H1 (cell line): ENCODE data around the gene EMC6. TPM values are rescaled to one million over a fixed set of nuclear protein-coding genes. Genes with fewer than 3 reads are reported as not detected.

Experiments used
- ASH2L ChIP-seq: fragments of 200-600, 300-600 bp; sonication (generic); IDR thresholded peaks from one replicate; pipeline ENCODE4 v1.7.1; 2017; ENCODE audit warnings: low read length
- ATF2 ChIP-seq: IDR thresholded peaks from 2 replicates; pipeline ENCODE4 v1.6.1; 2012; ENCODE audit warnings: low read length, inconsistent platforms
- BACH1 ChIP-seq: IDR thresholded peaks from 2 replicates; pipeline ENCODE4 v1.6.1; 2012; ENCODE audit warnings: low read length, improper control_type of control experiment
- CBX5 ChIP-seq: fragments of 300-800, 300-1000 bp; sonication (generic); IDR thresholded peaks from 2 replicates; pipeline ENCODE4 v1.7.1; 2016; ENCODE audit warnings: antibody characterized with exemption, low read length, low read depth
- CHD2 ChIP-seq: IDR thresholded peaks from 2 replicates; pipeline ENCODE4 v1.6.1; 2012; ENCODE audit warnings: low read length, improper control_type of control experiment
- CTBP2 ChIP-seq: IDR thresholded peaks from 2 replicates; pipeline ENCODE4 v1.7.0; 2011; ENCODE audit warnings: borderline replicate concordance, mild to moderate bottlenecking, moderate library complexity, mixed read lengths, low read length; ENCODE audit not compliant: insufficient read depth, insufficient read length
- E2F6 ChIP-seq: IDR thresholded peaks from 2 replicates; pipeline ENCODE4 v1.6.1; 2012; ENCODE audit warnings: inconsistent platforms
- EGR1 ChIP-seq: IDR thresholded peaks from 2 replicates; pipeline ENCODE4 v1.6.1; 2011; ENCODE audit warnings: low read depth, low read length, borderline replicate concordance
- EP300 ChIP-seq, 2 experiments: IDR thresholded peaks; 1 replicate in 1 of 2; 2 replicates in 1 of 2; pipeline ENCODE4 v1.6.1; 2011 to 2012; ENCODE audit warnings: low read depth in 2 of 2, low read length in 2 of 2, mild to moderate bottlenecking in 2 of 2, borderline replicate concordance in 1 of 2, inconsistent platforms in 1 of 2, moderate library complexity in 1 of 2
- GABPA ChIP-seq: IDR thresholded peaks from 2 replicates; pipeline ENCODE4 v1.6.1; 2011; ENCODE audit warnings: mild to moderate bottlenecking, low read length, moderate library complexity, borderline replicate concordance; ENCODE audit not compliant: insufficient read depth
- HDAC2 ChIP-seq, 2 experiments: fragments of 300-600 bp in 1 of 2; sonication (generic) in 1 of 2; IDR thresholded peaks; 2 replicates each; pipeline ENCODE4 v1.6.1; 2011 to 2012; ENCODE audit warnings: low read depth in 2 of 2, low read length in 2 of 2, mild to moderate bottlenecking in 2 of 2, moderate library complexity in 2 of 2, borderline replicate concordance in 1 of 2, inconsistent platforms in 1 of 2
- HDAC6 ChIP-seq: IDR thresholded peaks from one replicate; pipeline ENCODE4 v1.7.1; 2012; ENCODE audit warnings: low read depth, mild to moderate bottlenecking, inconsistent platforms, low read length, moderate library complexity
- POLR2AphosphoS5 ChIP-seq: IDR thresholded peaks from 2 replicates; pipeline ENCODE4 v1.6.1; 2011; ENCODE audit warnings: low read depth, low read length
- RAD21 ChIP-seq, 2 experiments: IDR thresholded peaks in 1 of 2; conservative IDR thresholded peaks in 1 of 2; 2 replicates each; pipeline ENCODE4 v1.6.1; 2011; ENCODE audit warnings: low read depth in 2 of 2, low read length in 2 of 2, improper control_type of control experiment in 1 of 2, inconsistent platforms in 1 of 2, mild to moderate bottlenecking in 1 of 2, moderate library complexity in 1 of 2
- SAP30 ChIP-seq: fragments of 300-600 bp; sonication (generic); IDR thresholded peaks from 2 replicates; pipeline ENCODE4 v1.7.1; 2012; ENCODE audit warnings: low read length, moderate library complexity, mild to moderate bottlenecking, inconsistent platforms; ENCODE audit not compliant: insufficient read depth, insufficient replicate concordance
- SIRT6 ChIP-seq: IDR thresholded peaks from one replicate; pipeline ENCODE4 v1.7.1; 2012; ENCODE audit warnings: low read length, inconsistent platforms
- SIX5 ChIP-seq: IDR thresholded peaks from 2 replicates; pipeline ENCODE4 v1.6.1; 2011; ENCODE audit warnings: mild to moderate bottlenecking, low read depth, low read length
- SP2 ChIP-seq: IDR thresholded peaks from 2 replicates; pipeline ENCODE4 v1.6.1; 2012; ENCODE audit warnings: mild to moderate bottlenecking, low read length, inconsistent platforms
- SP4 ChIP-seq: IDR thresholded peaks from 2 replicates; pipeline ENCODE4 v1.6.1; 2012; ENCODE audit warnings: low read length, inconsistent platforms
- SRF ChIP-seq: IDR thresholded peaks from 2 replicates; pipeline ENCODE4 v1.6.1; 2011; ENCODE audit warnings: mild to moderate bottlenecking, low read depth, low read length, moderate library complexity
- TAF7 ChIP-seq: optimal IDR thresholded peaks from 2 replicates; pipeline ENCODE3; 2011; ENCODE audit warnings: low read depth, mild to moderate bottlenecking, inconsistent platforms, low read length, moderate library complexity, borderline replicate concordance
- TCF12 ChIP-seq: IDR thresholded peaks from 2 replicates; pipeline ENCODE4 v1.6.1; 2011; ENCODE audit warnings: low read depth, mild to moderate bottlenecking, low read length
- polyA plus RNA-seq, 7 experiments: library from polyadenylated mRNA; depleted of rRNA in 3 of 7; stranded (reverse) in 5 of 7; unstranded in 2 of 7; fragments of >200 nt in 5 of 7; fragments of 200-250 nt in 2 of 7; gene quantifications; 1 replicate in 5 of 7; 2 replicates in 1 of 7; 4 replicates in 1 of 7; pipeline versions ENCODE4 v1.2.1 to v1.2.3, GENCODE V29; 2011 to 2013; ENCODE audit warnings: missing spikeins in 2 of 7, mixed read lengths in 2 of 7
- total RNA-seq: library from RNA; stranded (reverse); fragmentation: NEBNext Ultra II Directional; extraction: Animal tissue kit (Norgen Biotek cat#: 25700); gene quantifications from 2 replicates; pipeline ENCODE4 v1.2.1, GENCODE V29; 2021

Gene EMC6
- total and polyA plus RNA-seq, 2 of the 8 experiments (the other 6 are each of a cell fraction or from before 2014, with no cell fraction given), result 81.5 to 193 TPM

- TF ChIP-seq CHD2 (0 out of 2 replicates have a peak, but pooled peaks have one; percentile 24), SP2 (no peak), SRF (no peak), TCF12 (no peak), SP4 (no peak), EP300 (IDR thresholded peaks at IDR 0.05; ENCODE audit: borderline replicate concordance in 1 of 2, low read depth in 2 of 2, low read length in 2 of 2) (no peak), EGR1 (peak; percentile 38; the same call in 1 of the 2 replicates), SAP30 (peak; percentile 69), CTBP2 (no peak), CBX5 (no peak), HDAC6 (no peak), TAF7 (no peak), RAD21 (IDR thresholded peaks at IDR 0.05 in 1 of 2, conservative IDR thresholded peaks at IDR 0.05 in 1 of 2; ENCODE audit: low read depth in 2 of 2, low read length in 2 of 2) (no peak), E2F6 (peak; percentile 63; the same call in 1 of the 2 replicates), SIRT6 (no peak), ASH2L (peak; percentile 70), POLR2AphosphoS5 (no peak), GABPA (no peak), SIX5 (no peak), BACH1 (no peak), ATF2 (no peak), HDAC2 (IDR thresholded peaks at IDR 0.05; ENCODE audit: borderline replicate concordance in 1 of 2, low read depth in 2 of 2, low read length in 2 of 2) (peak in 1 of 2 experiments; percentile 72; a peak in 2 of 4 replicates)
Measured at GRCh38 chr17:3695723-3696411, 27.3 kb downstream of the EMC6 start, which contains the start of gene P2RX5 (continued).
